Measurements from ENCODE around the gene TXNDC2. TPM values are rescaled to one million over a fixed set of nuclear protein-coding genes. Genes with fewer than 3 reads are reported as not detected.

Gene TXNDC2
- total and polyA plus RNA-seq, 9 of the 15 experiments (the other 6 are each of a cell fraction or from before 2014, with no cell fraction given), result 1.2 to 4.9 (median 2.3) TPM

- no peak for TF ChIP-seq ETV6 (IDR thresholded peaks at IDR 0.05; ENCODE audit: borderline replicate concordance in 1 of 2, low read depth in 2 of 2, low read length in 1 of 2)
- TF ChIP-seq ETV6 (CRISPR knock-in tag; IDR thresholded peaks at IDR 0.05; ENCODE audit: borderline replicate concordance), result no peak
- no peak for TF ChIP-seq HSF4 (CRISPR knock-in tag; IDR thresholded peaks at IDR 0.05; ENCODE audit: borderline replicate concordance)
- peak; percentile 58 for TF ChIP-seq TBP (optimal IDR thresholded peaks at IDR 0.05; ENCODE audit: low read depth, low read length)
- TF ChIP-seq ASH1L (IDR thresholded peaks at IDR 0.05; ENCODE audit: borderline replicate concordance, low read depth, partially characterized antibody), result no peak
- TF ChIP-seq BHLHE40 (IDR thresholded peaks at IDR 0.05; ENCODE audit: low read length), result peak; percentile 40; the same call in 1 of the 2 replicates
- TF ChIP-seq JUN (IDR thresholded peaks at IDR 0.05; ENCODE audit: borderline replicate concordance, low read depth, low read length), result peak; percentile 85; the same call in 1 of the 2 replicates
- TF ChIP-seq JUN (CRISPR knock-in tag; IDR thresholded peaks at IDR 0.05; ENCODE audit: borderline replicate concordance), result no peak
- peak; percentile 88 for TF ChIP-seq ZNF589 (CRISPR knock-in tag; IDR thresholded peaks at IDR 0.05; ENCODE audit: low read depth)
- no peak for TF ChIP-seq ZBTB33 (CRISPR knock-in tag; IDR thresholded peaks at IDR 0.05)
- TF ChIP-seq RBM17 (IDR thresholded peaks at IDR 0.05; ENCODE audit: borderline replicate concordance, low read depth, low read length), result no peak
- no peak for TF ChIP-seq ZNF766 (CRISPR knock-in tag; conservative IDR thresholded peaks at IDR 0.05)
- TF ChIP-seq ZNF76 (CRISPR knock-in tag; IDR thresholded peaks at IDR 0.05; ENCODE audit: borderline replicate concordance), result no peak
- TF ChIP-seq MAX (CRISPR knock-in tag; IDR thresholded peaks at IDR 0.05), result peak; percentile 88
- TF ChIP-seq PPARD (CRISPR knock-in tag; IDR thresholded peaks at IDR 0.05), result no peak
- TF ChIP-seq ZNF174 (CRISPR knock-in tag; IDR thresholded peaks at IDR 0.05), result no peak
- TF ChIP-seq IRF9 (tag; IDR thresholded peaks at IDR 0.05), result peak; percentile 63; the same call in 1 of the 2 replicates
- no peak for TF ChIP-seq ZBTB34 (CRISPR knock-in tag; IDR thresholded peaks at IDR 0.05)
- no peak for TF ChIP-seq NFIX (CRISPR knock-in tag; IDR thresholded peaks at IDR 0.05; ENCODE audit: low read depth)
- no peak for TF ChIP-seq MTA3 (IDR thresholded peaks at IDR 0.05; ENCODE audit: borderline replicate concordance)
- TF ChIP-seq CREB3 (tag; conservative IDR thresholded peaks at IDR 0.05; ENCODE audit: low read depth), result 0 out of 2 replicates have a peak, but pooled peaks have one; percentile 5
- TF ChIP-seq XRCC3 (IDR thresholded peaks at IDR 0.05), result no peak
Measured at GRCh38 chr18:9876867-9877654, 8.7 kb upstream of the TXNDC2 start (continued).

Data from K562 (cell line).